ENCODE measurements around the gene ITGAE. TPM values are rescaled to one million over a fixed set of nuclear protein-coding genes. Genes with fewer than 3 reads are reported as not detected.
A peak's percentile ranks its signal among the peaks of the same experiment; 100 is the strongest.

Gene ITGAE
- total RNA-seq, 2 donors from 2014 or later: 21.8 to 34.3 TPM

GRCh38 chr17:3763777-3764170 lies 37.2 kb downstream of the ITGAE start:
- WGBS, 2 experiments (ENCODE audit: insufficient coverage in 1 of 2, insufficient read length in 1 of 2): 91% methylated on average over 3 of the region's 3 CpGs; no CpG with 5 or more reads in 1 of the 2 experiments
- H3K27ac ChIP-seq (ENCODE audit: low read depth, low read length): no peak overlapping the region
- no peaks in the 10 kb centered on the region for H3K9me3 ChIP-seq (ENCODE audit: control insufficient read depth, low read length)
- no peak overlapping the region for H3K9ac ChIP-seq (ENCODE audit: extremely low read depth, low read length, poor library complexity, severe bottlenecking)
- no peak for DNase-seq
- Mint-ChIP-seq H3K27ac (no peak overlapping the region), H3K4me1 (no peaks in the 10 kb centered on the region), H3K4me3 (no peak overlapping the region), H3K9me3 (peaks cover 16% of the 10 kb centered on the region), H3K36me3 (ENCODE audit: low read depth) (no peaks in the 10 kb centered on the region), H3K27me3 (ENCODE audit: insufficient read depth) (peaks cover 4% of the 10 kb centered on the region)
- no peaks in the 10 kb centered on the region for H3K4me1 ChIP-seq (ENCODE audit: control insufficient read depth, insufficient read depth, low read length)
- H3K4me3 ChIP-seq (ENCODE audit: low read length): no peak overlapping the region
- H3K27me3 ChIP-seq (ENCODE audit: control insufficient read depth, insufficient read depth, low read length, poor library complexity, severe bottlenecking): no peaks in the 10 kb centered on the region
- no peaks in the 10 kb centered on the region for H3K36me3 ChIP-seq (ENCODE audit: control insufficient read depth, insufficient read depth, low read length)
- no peak for TF ChIP-seq CTCF (conservative IDR thresholded peaks at IDR 0.05)

GRCh38 chr17:3762922-3763776 lies 37.8 kb downstream of the ITGAE start:
- Histone ChIP-seq H3K9ac (ENCODE audit: extremely low read depth, low read length, poor library complexity, severe bottlenecking) (no peak overlapping the region), H3K4me3 (ENCODE audit: low read length) (no peak overlapping the region), H3K27me3 (ENCODE audit: control insufficient read depth, insufficient read depth, low read length, poor library complexity, severe bottlenecking) (no peaks in the 10 kb centered on the region), H3K4me1 (ENCODE audit: control insufficient read depth, insufficient read depth, low read length) (no peaks in the 10 kb centered on the region), H3K36me3 (ENCODE audit: control insufficient read depth, insufficient read depth, low read length) (no peaks in the 10 kb centered on the region), H3K9me3 (ENCODE audit: control insufficient read depth, low read length) (no peaks in the 10 kb centered on the region), H3K27ac (ENCODE audit: low read depth, low read length) (no peak overlapping the region)
- no peak for TF ChIP-seq CTCF (conservative IDR thresholded peaks at IDR 0.05)
- WGBS, 2 experiments (ENCODE audit: insufficient coverage in 1 of 2, insufficient read length in 1 of 2): 95 to 100% methylated on average over 5 to 10 of the region's 14 CpGs
- Mint-ChIP-seq H3K4me3 (no peak overlapping the region), H3K27me3 (ENCODE audit: insufficient read depth) (peaks cover 4% of the 10 kb centered on the region), H3K27ac (no peak overlapping the region), H3K4me1 (no peaks in the 10 kb centered on the region), H3K36me3 (ENCODE audit: low read depth) (no peaks in the 10 kb centered on the region), H3K9me3 (peaks cover 13% of the 10 kb centered on the region)
- DNase-seq: no peak

GRCh38 chr17:3761918-3762380 lies 39.0 kb downstream of the ITGAE start:
- peaks cover 8% of the 10 kb centered on the region for H3K9me3 Mint-ChIP-seq
- H3K9me3 ChIP-seq (ENCODE audit: control insufficient read depth, low read length): no peaks in the 10 kb centered on the region
- no peak overlapping the region for H3K9ac ChIP-seq (ENCODE audit: extremely low read depth, low read length, poor library complexity, severe bottlenecking)
- 88 to 93% methylated on average over 10 to 16 of the region's 16 CpGs for WGBS, 2 experiments (ENCODE audit: insufficient coverage in 1 of 2, insufficient read length in 1 of 2)
- H3K4me3 ChIP-seq (ENCODE audit: low read length): no peak overlapping the region
- no peaks in the 10 kb centered on the region for H3K27me3 ChIP-seq (ENCODE audit: control insufficient read depth, insufficient read depth, low read length, poor library complexity, severe bottlenecking)
- no peak overlapping the region for H3K27ac ChIP-seq (ENCODE audit: low read depth, low read length)
- H3K27me3 Mint-ChIP-seq (ENCODE audit: insufficient read depth): peaks cover 4% of the 10 kb centered on the region
- H3K4me3 Mint-ChIP-seq: no peak overlapping the region
- peak; percentile 44 for DNase-seq
- no peaks in the 10 kb centered on the region for H3K4me1 Mint-ChIP-seq
- H3K36me3 ChIP-seq (ENCODE audit: control insufficient read depth, insufficient read depth, low read length): no peaks in the 10 kb centered on the region
- TF ChIP-seq CTCF (conservative IDR thresholded peaks at IDR 0.05): no peak
- no peaks in the 10 kb centered on the region for H3K36me3 Mint-ChIP-seq (ENCODE audit: low read depth)
- H3K4me1 ChIP-seq (ENCODE audit: control insufficient read depth, insufficient read depth, low read length): no peaks in the 10 kb centered on the region
- no peak overlapping the region for H3K27ac Mint-ChIP-seq
